Astrocyte (in vitro differentiated cells and primary cell): ENCODE data around the gene LOXHD1. TPM values are rescaled to one million over a fixed set of nuclear protein-coding genes. Genes with fewer than 3 reads are reported as not detected.

Experiments used
- DNase-seq: peaks from one replicate; pipeline ENCODE4 v3.0.0-alpha.2; 2010; ENCODE audit warnings: low read depth
- FAIRE-seq: peaks from 2 replicates; lab custom pipeline; 2011; peaks lifted over from hg19 to GRCh38; lab: Jason Lieb, UNC
- H2AFZ ChIP-seq: 2 replicates; pipeline ENCODE4 v1.6.0; 2012; ENCODE audit warnings: low read depth, low read length, inconsistent platforms
- H3K27ac ChIP-seq: 2 replicates; pipeline ENCODE4 v1.5.1; 2011; ENCODE audit warnings: low read depth, low read length, inconsistent platforms
- H3K27me3 ChIP-seq: 2 replicates; pipeline ENCODE4 v1.6.0; 2011; ENCODE audit warnings: low read length, inconsistent platforms; ENCODE audit not compliant: insufficient read depth
- H3K36me3 ChIP-seq: 2 replicates; pipeline ENCODE4 v1.5.1; 2011; ENCODE audit warnings: low read length, inconsistent platforms; ENCODE audit not compliant: insufficient read depth
- H3K4me1 ChIP-seq: 2 replicates; pipeline ENCODE4 v1.5.1; 2011; ENCODE audit warnings: low read length, inconsistent platforms; ENCODE audit not compliant: insufficient read depth
- H3K4me2 ChIP-seq: 2 replicates; pipeline ENCODE4 v1.6.0; 2012; ENCODE audit warnings: low read length, inconsistent platforms
- H3K4me3 ChIP-seq: 2 replicates; pipeline ENCODE4 v1.5.1; 2011; ENCODE audit warnings: low read depth, mild to moderate bottlenecking, low read length, inconsistent platforms; ENCODE audit not compliant: insufficient read depth
- H3K79me2 ChIP-seq: 2 replicates; pipeline ENCODE4 v1.6.0; 2012; ENCODE audit warnings: mild to moderate bottlenecking, low read length, inconsistent platforms; ENCODE audit not compliant: insufficient read depth
- H3K9ac ChIP-seq: 2 replicates; pipeline ENCODE4 v1.6.0; 2012; ENCODE audit warnings: mild to moderate bottlenecking, low read length, inconsistent platforms
- H3K9me3 ChIP-seq: 2 replicates; pipeline ENCODE4 v1.5.1; 2012; ENCODE audit warnings: low read depth, mild to moderate bottlenecking, low read length, inconsistent platforms; ENCODE audit not compliant: insufficient read depth
- H4K20me1 ChIP-seq: 2 replicates; pipeline ENCODE4 v1.6.0; 2012; ENCODE audit warnings: low read length, inconsistent platforms; ENCODE audit not compliant: insufficient read depth
- H3K27ac Mint-ChIP-seq: one replicate; pipeline ENCODE4 v1.8.0; 2021; ENCODE audit warnings: mild to moderate bottlenecking, mixed read lengths; ENCODE audit not compliant: unreplicated experiment
- H3K27me3 Mint-ChIP-seq: one replicate; pipeline ENCODE4 v1.8.0; 2021; ENCODE audit warnings: low read depth, mixed read lengths; ENCODE audit not compliant: unreplicated experiment
- H3K36me3 Mint-ChIP-seq: one replicate; pipeline ENCODE4 v1.8.0; 2021; ENCODE audit warnings: low read depth, mixed read lengths; ENCODE audit not compliant: unreplicated experiment
- H3K4me1 Mint-ChIP-seq: one replicate; pipeline ENCODE4 v1.8.0; 2021; ENCODE audit warnings: low read depth, mixed read lengths; ENCODE audit not compliant: unreplicated experiment
- H3K4me3 Mint-ChIP-seq: one replicate; pipeline ENCODE4 v1.8.0; 2021; ENCODE audit warnings: mild to moderate bottlenecking, moderate library complexity, mixed read lengths; ENCODE audit not compliant: unreplicated experiment
- H3K9me3 Mint-ChIP-seq: one replicate; pipeline ENCODE4 v1.8.0; 2021; ENCODE audit warnings: mild to moderate bottlenecking, mixed read lengths; ENCODE audit not compliant: unreplicated experiment
- CTCF ChIP-seq: IDR thresholded peaks from 2 replicates; pipeline ENCODE4 v1.5.1; 2011; ENCODE audit warnings: low read depth, mild to moderate bottlenecking, inconsistent platforms, low read length, moderate library complexity; ENCODE audit not compliant: insufficient read depth
- EZH2 ChIP-seq: IDR thresholded peaks from 2 replicates; pipeline ENCODE4 v1.6.1; 2012; ENCODE audit warnings: mild to moderate bottlenecking, low read length, inconsistent platforms; ENCODE audit not compliant: insufficient read depth
- total RNA-seq: library from RNA; stranded (reverse); gene quantifications from 2 replicates; pipeline ENCODE4 v1.2.1, GENCODE V29; 2021

LOXHD1 gene
- total RNA-seq, 1 donor from 2014 or later, result not detected

DNA sequence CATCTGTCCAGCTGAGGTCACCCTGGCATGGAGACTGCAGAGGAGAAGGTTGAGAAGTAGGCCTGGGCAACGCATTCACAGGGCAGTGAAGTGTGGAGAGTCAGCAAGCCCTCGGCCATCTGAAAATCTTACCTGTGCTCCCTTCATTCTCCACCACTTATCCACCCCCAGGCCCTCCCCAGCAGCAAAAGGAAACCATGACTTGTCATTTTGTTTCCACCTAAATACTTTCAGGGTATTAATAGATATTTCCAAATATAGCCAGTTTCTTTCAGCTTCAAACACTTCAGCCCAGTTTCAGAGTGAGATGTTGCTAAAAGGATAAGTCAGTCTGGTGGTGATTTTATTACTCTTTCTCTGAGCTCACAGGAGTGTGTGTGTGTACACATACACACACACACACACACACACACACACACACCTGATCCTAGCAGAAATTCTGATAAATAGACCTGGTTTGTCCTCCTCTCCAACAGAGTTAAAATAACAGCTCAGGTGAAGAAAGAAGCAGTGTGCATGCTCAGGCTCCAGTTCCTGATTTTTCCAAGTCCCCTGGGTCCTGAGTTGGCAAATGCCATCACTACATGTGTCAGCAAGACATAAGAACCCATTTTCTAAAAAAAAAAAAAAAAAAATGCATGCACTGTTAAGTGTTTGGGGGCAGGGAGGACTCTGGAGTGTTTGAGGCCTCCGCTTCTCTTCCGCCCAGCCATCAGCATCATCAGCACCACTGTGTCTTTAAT lies 82.8 kb downstream of the LOXHD1 start:
- Histone ChIP-seq H3K9me3 (no peaks in the 10 kb centered on the region), H3K4me1 (no peaks in the 10 kb centered on the region), H4K20me1 (no peaks in the 10 kb centered on the region), H3K27ac (no peak overlapping the region), H3K27me3 (no peaks in the 10 kb centered on the region), H3K4me2 (no peak overlapping the region), H2AFZ (no peak overlapping the region), H3K4me3 (no peak overlapping the region), H3K36me3 (no peaks in the 10 kb centered on the region), H3K79me2 (no peaks in the 10 kb centered on the region), H3K9ac (no peak overlapping the region)
- no peaks in the 10 kb centered on the region for H3K4me1 Mint-ChIP-seq
- H3K9me3 Mint-ChIP-seq, result no peaks in the 10 kb centered on the region
- TF ChIP-seq CTCF (no peak), EZH2 (no peak)
- H3K4me3 Mint-ChIP-seq, result no peak overlapping the region
- H3K27ac Mint-ChIP-seq, result no peak overlapping the region
- DNase-seq (no peak), FAIRE-seq (no peak)
- H3K36me3 Mint-ChIP-seq, result no peaks in the 10 kb centered on the region
- peaks cover 31% of the 10 kb centered on the region for H3K27me3 Mint-ChIP-seq

GRCh38 chr18:46573156-46573555 lies 83.9 kb downstream of the LOXHD1 start:
- Histone ChIP-seq H3K79me2 (no peaks in the 10 kb centered on the region), H3K4me2 (no peak overlapping the region), H3K4me1 (no peaks in the 10 kb centered on the region), H3K9me3 (no peaks in the 10 kb centered on the region), H4K20me1 (no peaks in the 10 kb centered on the region), H3K27me3 (no peaks in the 10 kb centered on the region), H3K27ac (no peak overlapping the region), H2AFZ (no peak overlapping the region), H3K9ac (no peak overlapping the region), H3K4me3 (no peak overlapping the region), H3K36me3 (no peaks in the 10 kb centered on the region)
- H3K27ac Mint-ChIP-seq, result no peak overlapping the region
- H3K9me3 Mint-ChIP-seq, result no peaks in the 10 kb centered on the region
- no peak for FAIRE-seq
- H3K4me1 Mint-ChIP-seq, result no peaks in the 10 kb centered on the region
- H3K4me3 Mint-ChIP-seq, result no peak overlapping the region
- no peak for TF ChIP-seq EZH2
- TF ChIP-seq CTCF, result no peak
- DNase-seq, result no peak
- H3K36me3 Mint-ChIP-seq, result no peaks in the 10 kb centered on the region
- peaks cover 40% of the 10 kb centered on the region for H3K27me3 Mint-ChIP-seq

GRCh38 chr18:46571756-46572155 lies 85.3 kb downstream of the LOXHD1 start:
- no peak overlapping the region for H3K4me2 ChIP-seq
- no peak for TF ChIP-seq CTCF
- no peak for TF ChIP-seq EZH2
- Mint-ChIP-seq H3K4me1 (no peaks in the 10 kb centered on the region), H3K27me3 (peaks cover 51% of the 10 kb centered on the region), H3K9me3 (no peaks in the 10 kb centered on the region), H3K36me3 (no peaks in the 10 kb centered on the region), H3K4me3 (no peak overlapping the region), H3K27ac (no peak overlapping the region)
- no peaks in the 10 kb centered on the region for H3K9me3 ChIP-seq
- no peaks in the 10 kb centered on the region for H3K4me1 ChIP-seq
- no peak overlapping the region for H3K9ac ChIP-seq
- H3K27me3 ChIP-seq, result no peaks in the 10 kb centered on the region
- H4K20me1 ChIP-seq, result no peaks in the 10 kb centered on the region
- H2AFZ ChIP-seq, result no peak overlapping the region
- FAIRE-seq, result no peak
- H3K36me3 ChIP-seq, result no peaks in the 10 kb centered on the region
- DNase-seq, result no peak
- H3K4me3 ChIP-seq, result no peak overlapping the region
- no peaks in the 10 kb centered on the region for H3K79me2 ChIP-seq
- H3K27ac ChIP-seq, result no peak overlapping the region
